ENCODE measurements around the gene RASL11B. TPM values are rescaled to one million over a fixed set of nuclear protein-coding genes. Genes with fewer than 3 reads are reported as not detected.

The RASL11B gene
- total and polyA plus RNA-seq, 9 of the 15 experiments (the other 6 are each of a cell fraction or from before 2014, with no cell fraction given), result 0.24 to 1.5 (median 0.53) TPM

DNA sequence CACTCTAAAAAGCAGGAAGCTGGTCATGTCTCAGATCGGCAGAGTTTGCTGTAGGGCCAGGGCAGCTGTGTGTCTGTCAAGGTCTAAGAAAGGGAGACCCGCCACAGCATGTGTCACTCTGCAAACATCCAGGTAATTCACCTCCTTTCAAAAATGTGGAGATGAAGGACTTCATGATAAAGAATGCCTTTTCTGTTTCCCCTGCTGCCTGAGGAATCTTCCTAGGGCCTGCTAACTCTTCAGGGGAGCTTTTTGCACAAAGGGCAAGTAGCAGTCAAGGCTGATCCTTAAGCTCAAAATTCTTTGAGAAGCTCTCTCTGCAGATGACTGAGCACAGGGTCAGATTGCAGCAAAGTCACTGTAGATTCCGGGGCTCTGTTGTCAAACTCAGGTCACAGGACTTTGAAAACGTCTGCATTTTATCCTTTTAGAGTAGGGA lies 21.1 kb downstream of the RASL11B start:
- WGBS (ENCODE audit: insufficient coverage, low coverage, missing lambda C conversion rate), result 61% methylated on average over 4 of the region's 4 CpGs
- Histone ChIP-seq H3K27me3 (ENCODE audit: control insufficient read depth in 2 of 2, insufficient read depth in 2 of 2, low read length in 2 of 2) (no peaks in the 10 kb centered on the region), H4K20me1 (replicated peaks; ENCODE audit: control insufficient read depth, insufficient read depth, low read length) (no peaks in the 10 kb centered on the region), H3K27ac (ENCODE audit: extremely low read depth, low read depth, low read length) (no peak overlapping the region), H3K9me1 (ENCODE audit: control insufficient read depth, insufficient read depth, low read length) (no peaks in the 10 kb centered on the region), H3K79me2 (ENCODE audit: control insufficient read depth, insufficient read depth, low read length) (no peaks in the 10 kb centered on the region), H3K36me3 (ENCODE audit: control insufficient read depth, insufficient read depth, low read length) (peaks cover 3% of the 10 kb centered on the region; the same call in 1 of the 3 replicates), H2AFZ (ENCODE audit: low read depth, low read length) (no peak overlapping the region), H3K4me3 (no peak overlapping the region), H3K4me1 (replicated peaks in 1 of 2; ENCODE audit: control insufficient read depth in 2 of 2, insufficient read depth in 2 of 2, low read length in 2 of 2) (no peaks in the 10 kb centered on the region), H3K9me3 (replicated peaks; ENCODE audit: control insufficient read depth, insufficient read depth, low read depth, low read length) (no peaks in the 10 kb centered on the region), H3K9ac (ENCODE audit: insufficient read depth in 1 of 2, low read depth in 2 of 2, low read length in 2 of 2) (no peak overlapping the region), H3K4me2 (ENCODE audit: insufficient read depth, low read length) (no peak overlapping the region)
- CTCF ChIA-PET (ENCODE audit: low intra/inter-chr PET ratio), result no interaction called here
- DNase-seq (ENCODE audit: extremely low read depth in 1 of 4, low spot score in 3 of 4) (no peak), FAIRE-seq (no peak), ATAC-seq (no peak)
- in situ Hi-C loops (cut with MboI) (no loop called here), intact Hi-C loops (cut with micrococcal nuclease) (no loop called here)
- POLR2A ChIA-PET, result interaction anchor here (1.0 kb wide), 1 partner anchor 18 kb away, joined by 5 read pairs; no protein-coding TSS in a partner anchor
- TF ChIP-seq, protein P1, sequence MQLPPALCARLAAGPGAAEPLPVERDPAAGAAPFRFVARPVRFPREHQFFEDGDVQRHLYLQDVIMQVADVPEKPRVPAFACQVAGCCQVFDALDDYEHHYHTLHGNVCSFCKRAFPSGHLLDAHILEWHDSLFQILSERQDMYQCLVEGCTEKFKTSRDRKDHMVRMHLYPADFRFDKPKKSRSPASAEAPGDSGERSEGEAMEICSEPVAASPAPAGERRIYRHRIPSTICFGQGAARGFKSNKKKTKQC (CRISPR knock-in tag; IDR thresholded peaks at IDR 0.05), result no peak
- TF ChIP-seq SRSF3 (IDR thresholded peaks at IDR 0.05; ENCODE audit: insufficient read depth, low read length) (no peak), ZNF57 (CRISPR knock-in tag; IDR thresholded peaks at IDR 0.05) (no peak), SMARCA4 (IDR thresholded peaks at IDR 0.05) (no peak), ZEB2 (IDR thresholded peaks at IDR 0.05) (no peak), ZFPM2 (CRISPR knock-in tag; IDR thresholded peaks at IDR 0.05) (no peak), ZC3H8 (IDR thresholded peaks at IDR 0.05) (no peak), JUND (IDR thresholded peaks at IDR 0.05; ENCODE audit: borderline replicate concordance, low read depth, low read length) (no peak), JUND (tag; IDR thresholded peaks at IDR 0.05; ENCODE audit: borderline replicate concordance, low read depth, low read length) (no peak), RFX5 (IDR thresholded peaks at IDR 0.05; ENCODE audit: low read depth, low read length) (no peak), PTRF (tag; IDR thresholded peaks at IDR 0.05) (no peak), L3MBTL2 (IDR thresholded peaks at IDR 0.05) (no peak), TAF9B (IDR thresholded peaks at IDR 0.05; ENCODE audit: partially characterized antibody) (no peak)
- TF ChIP-seq, protein P2, sequence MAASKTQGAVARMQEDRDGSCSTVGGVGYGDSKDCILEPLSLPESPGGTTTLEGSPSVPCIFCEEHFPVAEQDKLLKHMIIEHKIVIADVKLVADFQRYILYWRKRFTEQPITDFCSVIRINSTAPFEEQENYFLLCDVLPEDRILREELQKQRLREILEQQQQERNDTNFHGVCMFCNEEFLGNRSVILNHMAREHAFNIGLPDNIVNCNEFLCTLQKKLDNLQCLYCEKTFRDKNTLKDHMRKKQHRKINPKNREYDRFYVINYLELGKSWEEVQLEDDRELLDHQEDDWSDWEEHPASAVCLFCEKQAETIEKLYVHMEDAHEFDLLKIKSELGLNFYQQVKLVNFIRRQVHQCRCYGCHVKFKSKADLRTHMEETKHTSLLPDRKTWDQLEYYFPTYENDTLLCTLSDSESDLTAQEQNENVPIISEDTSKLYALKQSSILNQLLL (CRISPR knock-in tag; IDR thresholded peaks at IDR 0.05; ENCODE audit: borderline replicate concordance), result no peak
- BruUV-seq (replicated peaks), result no TSS peak

Data from K562 (cell line).